ENCODE measurements around the gene ZNF763.

ZNF763 gene

GRCh38 chr19:11979527-11979926, 14.7 kb downstream of the ZNF763 start:
- Histone ChIP-seq H3K23ac (ENCODE audit: low read depth, low read length, poor library complexity) (no peak overlapping the region), H3K4me1 (ENCODE audit: control insufficient read depth in 2 of 2, insufficient read depth in 1 of 2, low read depth in 1 of 2, low read length in 2 of 2) (no peaks in the 10 kb centered on the region), H2BK5ac (ENCODE audit: low read length) (no peak overlapping the region), H2AK5ac (ENCODE audit: low read depth, low read length) (no peak overlapping the region), H2BK120ac (ENCODE audit: low read depth, low read length) (no peak overlapping the region), H2BK15ac (ENCODE audit: low read length) (no peak overlapping the region), H3K4me3 (ENCODE audit: low read length in 2 of 2) (no peak overlapping the region), H3K9ac (ENCODE audit: low read depth, low read length, poor library complexity) (no peak overlapping the region), H3K27ac (replicated peaks; ENCODE audit: low read length) (no peak overlapping the region), H3K9me3 (replicated peaks in 1 of 2; ENCODE audit: control insufficient read depth in 2 of 2, insufficient read depth in 1 of 2, low read depth in 1 of 2, low read length in 2 of 2) (peaks cover 43 to 84% of the 10 kb centered on the region in 2 donors), H4K91ac (ENCODE audit: low read depth, low read length, poor library complexity) (no peak overlapping the region), H3K4me2 (ENCODE audit: insufficient read depth, low read length, poor library complexity, severe bottlenecking) (no peak overlapping the region), H3K4ac (ENCODE audit: low read length) (no peak overlapping the region), H4K8ac (ENCODE audit: low read depth, low read length) (no peak overlapping the region), H3K79me1 (ENCODE audit: low read depth, low read length) (no peaks in the 10 kb centered on the region), H3K27me3 (ENCODE audit: control insufficient read depth in 3 of 3, insufficient read depth in 3 of 3, low read depth in 1 of 3, low read length in 3 of 3) (no peaks in the 10 kb centered on the region), H3K36me3 (replicated peaks in 1 of 2; ENCODE audit: control insufficient read depth in 2 of 2, insufficient read depth in 2 of 2, low read length in 2 of 2) (peaks cover 7 to 48% of the 10 kb centered on the region in 2 donors), H2BK12ac (ENCODE audit: low read length) (no peak overlapping the region), H3K18ac (ENCODE audit: low read length) (no peak overlapping the region), H3K14ac (ENCODE audit: low read length) (no peak overlapping the region), H2AFZ (ENCODE audit: low read length) (no peak overlapping the region)
- WGBS, 2 donors (ENCODE audit: extremely low coverage in 2 of 2, insufficient read length in 2 of 2, insufficient replicate concordance in 1 of 2) = no CpG with 5 or more reads among the region's 4 CpGs
- DNase-seq (ENCODE audit: low spot score) = no peak

- Histone ChIP-seq H2BK120ac (ENCODE audit: low read depth, low read length) (no peak overlapping the region), H4K8ac (ENCODE audit: low read depth, low read length) (no peak overlapping the region), H2BK12ac (ENCODE audit: low read length) (no peak overlapping the region), H3K9me3 (replicated peaks in 1 of 2; ENCODE audit: control insufficient read depth in 2 of 2, insufficient read depth in 1 of 2, low read depth in 1 of 2, low read length in 2 of 2) (peaks cover 38 to 60% of the 10 kb centered on the region in 2 donors), H3K18ac (ENCODE audit: low read length) (no peak overlapping the region), H3K79me1 (ENCODE audit: low read depth, low read length) (no peaks in the 10 kb centered on the region), H3K27ac (replicated peaks; ENCODE audit: low read length) (no peak overlapping the region), H3K4me2 (ENCODE audit: insufficient read depth, low read length, poor library complexity, severe bottlenecking) (no peak overlapping the region), H3K27me3 (ENCODE audit: control insufficient read depth in 3 of 3, insufficient read depth in 3 of 3, low read depth in 1 of 3, low read length in 3 of 3) (no peaks in the 10 kb centered on the region), H4K91ac (ENCODE audit: low read depth, low read length, poor library complexity) (no peak overlapping the region), H3K9ac (ENCODE audit: low read depth, low read length, poor library complexity) (no peak overlapping the region), H2BK5ac (ENCODE audit: low read length) (no peak overlapping the region), H3K23ac (ENCODE audit: low read depth, low read length, poor library complexity) (no peak overlapping the region), H3K4ac (ENCODE audit: low read length) (no peak overlapping the region), H3K4me1 (ENCODE audit: control insufficient read depth in 2 of 2, insufficient read depth in 1 of 2, low read depth in 1 of 2, low read length in 2 of 2) (peaks cover 0 to 2% of the 10 kb centered on the region in 2 donors), H2AFZ (ENCODE audit: low read length) (no peak overlapping the region), H2AK5ac (ENCODE audit: low read depth, low read length) (no peak overlapping the region), H2BK15ac (ENCODE audit: low read length) (no peak overlapping the region), H3K14ac (ENCODE audit: low read length) (no peak overlapping the region), H3K36me3 (replicated peaks in 1 of 2; ENCODE audit: control insufficient read depth in 2 of 2, insufficient read depth in 2 of 2, low read length in 2 of 2) (peaks cover 6 to 33% of the 10 kb centered on the region in 2 donors), H3K4me3 (ENCODE audit: low read length in 2 of 2) (no peak overlapping the region)
- no peak for DNase-seq (ENCODE audit: low spot score)
- WGBS, 2 donors (ENCODE audit: extremely low coverage in 2 of 2, insufficient read length in 2 of 2, insufficient replicate concordance in 1 of 2) = no CpG with 5 or more reads among the region's 4 CpGs
Measured at GRCh38 chr19:11982526-11982925, 17.7 kb downstream of the ZNF763 start.

DNA sequence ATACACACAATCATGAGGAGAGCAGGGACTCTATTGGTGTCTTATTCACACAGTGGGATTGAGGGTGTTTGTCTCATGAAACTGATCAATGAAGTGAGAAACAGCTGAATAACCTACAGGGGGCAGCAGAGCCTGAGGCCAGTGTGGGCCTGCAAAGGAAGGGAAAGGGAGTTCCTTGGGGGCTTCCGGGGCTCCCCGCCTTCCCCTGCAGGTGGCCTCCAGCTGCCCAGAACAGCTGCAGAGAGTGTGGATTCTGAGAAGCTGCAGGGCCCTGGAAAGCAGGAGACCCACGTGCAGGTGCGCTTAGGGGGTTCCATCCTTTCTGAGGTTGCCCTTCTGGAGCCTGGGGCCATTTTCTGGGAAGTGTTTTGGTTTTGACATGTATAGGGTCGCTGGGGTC, 20.1 kb downstream of the ZNF763 start:
- Histone ChIP-seq H3K18ac (ENCODE audit: low read length) (no peak overlapping the region), H2BK120ac (ENCODE audit: low read depth, low read length) (no peak overlapping the region), H3K23ac (ENCODE audit: low read depth, low read length, poor library complexity) (no peak overlapping the region), H3K9ac (ENCODE audit: low read depth, low read length, poor library complexity) (no peak overlapping the region), H3K4me1 (ENCODE audit: control insufficient read depth in 2 of 2, insufficient read depth in 1 of 2, low read depth in 1 of 2, low read length in 2 of 2) (peaks cover 0 to 2% of the 10 kb centered on the region in 2 donors), H3K4me2 (ENCODE audit: insufficient read depth, low read length, poor library complexity, severe bottlenecking) (no peak overlapping the region), H2AFZ (ENCODE audit: low read length) (no peak overlapping the region), H2BK12ac (ENCODE audit: low read length) (no peak overlapping the region), H3K27me3 (ENCODE audit: control insufficient read depth in 3 of 3, insufficient read depth in 3 of 3, low read depth in 1 of 3, low read length in 3 of 3) (no peaks in the 10 kb centered on the region), H3K79me1 (ENCODE audit: low read depth, low read length) (peaks cover 2% of the 10 kb centered on the region), H3K36me3 (replicated peaks in 1 of 2; ENCODE audit: control insufficient read depth in 2 of 2, insufficient read depth in 2 of 2, low read length in 2 of 2) (peaks cover 5 to 17% of the 10 kb centered on the region in 2 donors), H3K9me3 (replicated peaks in 1 of 2; ENCODE audit: control insufficient read depth in 2 of 2, insufficient read depth in 1 of 2, low read depth in 1 of 2, low read length in 2 of 2) (peaks cover 26 to 45% of the 10 kb centered on the region in 2 donors), H2AK5ac (ENCODE audit: low read depth, low read length) (no peak overlapping the region), H3K27ac (replicated peaks; ENCODE audit: low read length) (no peak overlapping the region), H4K8ac (ENCODE audit: low read depth, low read length) (no peak overlapping the region), H3K14ac (ENCODE audit: low read length) (no peak overlapping the region), H2BK5ac (ENCODE audit: low read length) (no peak overlapping the region), H2BK15ac (ENCODE audit: low read length) (no peak overlapping the region), H3K4ac (ENCODE audit: low read length) (no peak overlapping the region), H3K4me3 (ENCODE audit: low read length in 2 of 2) (no peak overlapping the region), H4K91ac (ENCODE audit: low read depth, low read length, poor library complexity) (no peak overlapping the region)
- DNase-seq (ENCODE audit: low spot score) = no peak
- WGBS, 2 donors (ENCODE audit: extremely low coverage in 2 of 2, insufficient read length in 2 of 2, insufficient replicate concordance in 1 of 2) = no CpG with 5 or more reads among the region's 5 CpGs

DNA sequence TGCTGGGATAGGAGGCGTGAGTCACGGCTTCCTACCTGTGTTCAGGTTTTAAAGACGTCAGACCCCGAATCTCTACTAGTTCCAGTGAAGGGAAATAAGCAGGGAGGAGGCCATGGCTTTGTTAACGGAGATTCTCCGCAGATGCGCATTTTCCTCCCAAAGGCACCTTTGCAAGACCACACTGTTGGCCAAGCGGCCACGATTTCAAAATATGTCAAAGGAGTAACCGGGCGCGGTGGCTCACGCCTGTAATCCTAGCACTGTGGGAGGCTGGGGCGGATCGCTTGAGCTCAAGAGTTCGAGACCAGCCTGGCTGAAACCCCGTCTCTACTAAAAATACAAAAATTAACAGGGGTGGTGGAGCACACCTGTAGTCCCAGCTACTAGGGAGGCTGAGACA, 21.9 kb downstream of the ZNF763 start:
- Histone ChIP-seq H3K9ac (ENCODE audit: low read depth, low read length, poor library complexity) (no peak overlapping the region), H2BK5ac (ENCODE audit: low read length) (no peak overlapping the region), H3K79me1 (ENCODE audit: low read depth, low read length) (peaks cover 5% of the 10 kb centered on the region), H2BK15ac (ENCODE audit: low read length) (no peak overlapping the region), H2AFZ (ENCODE audit: low read length) (no peak overlapping the region), H2BK12ac (ENCODE audit: low read length) (no peak overlapping the region), H3K36me3 (replicated peaks in 1 of 2; ENCODE audit: control insufficient read depth in 2 of 2, insufficient read depth in 2 of 2, low read length in 2 of 2) (peaks cover 6 to 27% of the 10 kb centered on the region in 2 donors), H3K4ac (ENCODE audit: low read length) (no peak overlapping the region), H3K4me2 (ENCODE audit: insufficient read depth, low read length, poor library complexity, severe bottlenecking) (no peak overlapping the region), H3K14ac (ENCODE audit: low read length) (no peak overlapping the region), H4K8ac (ENCODE audit: low read depth, low read length) (no peak overlapping the region), H3K27ac (replicated peaks; ENCODE audit: low read length) (no peak overlapping the region), H3K23ac (ENCODE audit: low read depth, low read length, poor library complexity) (no peak overlapping the region), H3K4me3 (ENCODE audit: low read length in 2 of 2) (no peak overlapping the region), H4K91ac (ENCODE audit: low read depth, low read length, poor library complexity) (no peak overlapping the region), H3K9me3 (replicated peaks in 1 of 2; ENCODE audit: control insufficient read depth in 2 of 2, insufficient read depth in 1 of 2, low read depth in 1 of 2, low read length in 2 of 2) (peaks cover 17 to 40% of the 10 kb centered on the region in 2 donors), H2AK5ac (ENCODE audit: low read depth, low read length) (no peak overlapping the region), H3K4me1 (ENCODE audit: control insufficient read depth in 2 of 2, insufficient read depth in 1 of 2, low read depth in 1 of 2, low read length in 2 of 2) (peaks cover 0 to 2% of the 10 kb centered on the region in 2 donors), H3K18ac (ENCODE audit: low read length) (no peak overlapping the region), H3K27me3 (ENCODE audit: control insufficient read depth in 3 of 3, insufficient read depth in 3 of 3, low read depth in 1 of 3, low read length in 3 of 3) (no peaks in the 10 kb centered on the region), H2BK120ac (ENCODE audit: low read depth, low read length) (no peak overlapping the region)
- no CpG with 5 or more reads among the region's 17 CpGs for WGBS, 2 donors (ENCODE audit: extremely low coverage in 2 of 2, insufficient read length in 2 of 2, insufficient replicate concordance in 1 of 2)
- no peak for DNase-seq (ENCODE audit: low spot score)
